Peyer's patch (tissue), 4 donors: ENCODE results near the gene TMEM170A.

Experiments
- CTCF ChIP-seq, 6 experiments: fragments of 450-650 bp in 4 of 6; fragments of 200-600 bp in 2 of 6; sonication (generic) in 1 of 6; IDR thresholded peaks; one replicate each; pipeline ENCODE4 v1.5.1; 2017 to 2019; ENCODE audit warnings: antibody characterized with exemption in 6 of 6, mild to moderate bottlenecking in 3 of 6, moderate library complexity in 1 of 6
- POLR2A ChIP-seq, 2 donors: fragments of 450-650 bp; IDR thresholded peaks; one replicate each; pipeline ENCODE4 v1.5.1; 2017; ENCODE audit warnings: antibody characterized with exemption in 2 of 2, mild to moderate bottlenecking in 2 of 2, moderate library complexity in 2 of 2

- TF ChIP-seq POLR2A (IDR thresholded peaks at IDR 0.05) (no peak), CTCF (IDR thresholded peaks at IDR 0.05) (no peak)
These were observed 22.3 kb upstream of the TMEM170A start for GRCh38 chr16:75486676-75487313.
